ENCODE measurements around the gene EBLN1.

GRCh38 chr10:22252801-22253579 lies 35.2 kb upstream of the EBLN1 start:
- no peak for TF ChIP-seq CTCF (IDR thresholded peaks at IDR 0.05; ENCODE audit: borderline replicate concordance, extremely low read depth, low read length, poor library complexity, severe bottlenecking)
- no peak for TF ChIP-seq EZH2 (IDR thresholded peaks at IDR 0.05; ENCODE audit: borderline replicate concordance, low read depth, low read length, severe bottlenecking)
